Islet of Langerhans (tissue), 1 donor: ENCODE measurements around the gene FUCA1.
A peak's percentile ranks its signal among the peaks of the same experiment; 100 is the strongest.
"Not testable (repeated sequence)": the region's sequence is repeated elsewhere in the genome, so short reads cannot be mapped to it uniquely, and the experiment has no call there.

Source experiments
- FAIRE-seq: peaks from one replicate; lab custom pipeline; 2011; peaks lifted over from hg19 to GRCh38; lab: Jason Lieb, UNC

The FUCA1 gene

GRCh38 chr1:23837908-23838307 lies 30.2 kb downstream of the FUCA1 start:
- FAIRE-seq = no peak

- FAIRE-seq = no peak
These were observed 32.1 kb downstream of the FUCA1 start for GRCh38 chr1:23836037-23836436.

GRCh38 chr1:23834156-23834555 lies 33.9 kb downstream of the FUCA1 start:
- FAIRE-seq = not testable (repeated sequence)

GRCh38 chr1:23827717-23828116 lies 40.4 kb downstream of the FUCA1 start:
- no peak for FAIRE-seq

GRCh38 chr1:23826590-23826989 lies 41.5 kb downstream of the FUCA1 start:
- FAIRE-seq = not testable (repeated sequence)

GRCh38 chr1:23825762-23826522 lies 42.1 kb downstream of the FUCA1 start:
- no peak for FAIRE-seq

- peak; percentile 9 for FAIRE-seq
These were observed 42.9 kb downstream of the FUCA1 start, which contains the start of gene HMGCL for GRCh38 chr1:23825076-23825761. Gene HMGCL (minus strand): TSS chr1:23825429. CDS start chr1:23825415, 14 bp downstream.

- FAIRE-seq = no peak
These were observed 43.4 kb downstream of the FUCA1 start for GRCh38 chr1:23824711-23825075.

GRCh38 chr1:23823767-23824166 lies 44.3 kb downstream of the FUCA1 start:
- FAIRE-seq = no peak

- no peak for FAIRE-seq
These were observed 50.5 kb downstream of the FUCA1 start for GRCh38 chr1:23817633-23818032.

- FAIRE-seq = no peak
These were observed 51.2 kb downstream of the FUCA1 start for GRCh38 chr1:23816906-23817305.

GRCh38 chr1:23816361-23816760 lies 51.7 kb downstream of the FUCA1 start:
- no peak for FAIRE-seq

GRCh38 chr1:23814016-23814415 lies 54.1 kb downstream of the FUCA1 start:
- FAIRE-seq = no peak

- no peak for FAIRE-seq
These were observed 57.1 kb downstream of the FUCA1 start for GRCh38 chr1:23810818-23811540.

- no peak for FAIRE-seq
These were observed 58.3 kb downstream of the FUCA1 start for GRCh38 chr1:23809751-23810171.

GRCh38 chr1:23807453-23807852 lies 60.6 kb downstream of the FUCA1 start:
- no peak for FAIRE-seq

GRCh38 chr1:23806280-23806679 lies 61.8 kb downstream of the FUCA1 start:
- FAIRE-seq = no peak

- no peak for FAIRE-seq
These were observed 63.1 kb downstream of the FUCA1 start for GRCh38 chr1:23805025-23805424.

GRCh38 chr1:23804183-23804835 lies 63.8 kb downstream of the FUCA1 start:
- no peak for FAIRE-seq

- FAIRE-seq = no peak
These were observed 64.4 kb downstream of the FUCA1 start for GRCh38 chr1:23803674-23804073.

GRCh38 chr1:23802809-23803342 lies 65.2 kb downstream of the FUCA1 start:
- not testable (repeated sequence) for FAIRE-seq

GRCh38 chr1:23801876-23802275 lies 66.2 kb downstream of the FUCA1 start:
- FAIRE-seq = no peak
